AG10803 (cell line): ENCODE results near the gene TFAP2A.

Source experiments
- DNase-seq: peaks from one replicate; pipeline ENCODE4 v3.0.0; 2010; ENCODE audit warnings: low read depth
- H3K4me3 ChIP-seq: 2 replicates; pipeline ENCODE4 v1.5.1; 2011; ENCODE audit warnings: mild to moderate bottlenecking, low read length, control low read depth
- TF ChIP-seq, protein P1 (sequence below): conservative IDR thresholded peaks from 2 replicates; pipeline ENCODE4 v1.5.1; 2011; ENCODE audit warnings: mild to moderate bottlenecking, low read length, control low read depth, inconsistent platforms

TFAP2A gene

DNA sequence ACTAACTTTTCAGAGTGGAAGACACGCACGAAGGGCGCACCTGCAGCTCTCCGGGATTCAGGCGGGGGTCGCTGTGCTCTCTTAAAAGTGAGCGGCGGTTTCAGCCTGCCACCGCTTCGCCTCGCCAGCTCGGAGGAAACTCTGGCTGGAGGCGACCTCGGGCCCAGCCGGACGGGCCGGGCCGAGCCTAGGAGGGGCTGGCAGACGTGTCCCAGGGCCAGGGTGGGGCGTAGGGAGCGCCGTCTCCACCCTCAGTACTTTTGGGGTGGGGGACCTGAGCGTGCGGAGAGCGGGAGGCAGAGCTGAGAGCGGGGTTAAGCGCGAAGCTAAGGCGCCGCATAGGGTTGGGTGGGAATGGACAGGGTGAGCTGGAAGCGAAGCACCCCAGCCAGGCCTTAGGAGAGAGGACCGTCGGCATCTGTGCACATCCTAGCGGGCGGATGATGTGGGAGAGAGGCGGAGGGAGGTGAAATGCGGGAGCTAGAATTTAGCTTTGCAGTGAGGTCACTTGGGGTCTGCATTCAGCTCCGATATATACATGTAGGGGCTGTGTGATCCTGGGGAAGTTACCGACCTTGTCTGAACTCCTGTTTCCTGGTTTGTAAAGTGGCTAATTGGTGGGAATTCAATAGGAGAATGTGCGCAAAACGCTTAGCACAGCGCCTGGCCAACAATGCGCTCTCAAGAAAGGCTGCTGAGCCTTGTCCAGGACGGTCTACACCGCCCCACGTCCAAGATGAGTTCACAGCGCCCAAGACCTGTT, 6.5 kb upstream of the TFAP2A start:
- H3K4me3 ChIP-seq: no peak overlapping the region
- no peak for DNase-seq
- TF ChIP-seq, protein P1, sequence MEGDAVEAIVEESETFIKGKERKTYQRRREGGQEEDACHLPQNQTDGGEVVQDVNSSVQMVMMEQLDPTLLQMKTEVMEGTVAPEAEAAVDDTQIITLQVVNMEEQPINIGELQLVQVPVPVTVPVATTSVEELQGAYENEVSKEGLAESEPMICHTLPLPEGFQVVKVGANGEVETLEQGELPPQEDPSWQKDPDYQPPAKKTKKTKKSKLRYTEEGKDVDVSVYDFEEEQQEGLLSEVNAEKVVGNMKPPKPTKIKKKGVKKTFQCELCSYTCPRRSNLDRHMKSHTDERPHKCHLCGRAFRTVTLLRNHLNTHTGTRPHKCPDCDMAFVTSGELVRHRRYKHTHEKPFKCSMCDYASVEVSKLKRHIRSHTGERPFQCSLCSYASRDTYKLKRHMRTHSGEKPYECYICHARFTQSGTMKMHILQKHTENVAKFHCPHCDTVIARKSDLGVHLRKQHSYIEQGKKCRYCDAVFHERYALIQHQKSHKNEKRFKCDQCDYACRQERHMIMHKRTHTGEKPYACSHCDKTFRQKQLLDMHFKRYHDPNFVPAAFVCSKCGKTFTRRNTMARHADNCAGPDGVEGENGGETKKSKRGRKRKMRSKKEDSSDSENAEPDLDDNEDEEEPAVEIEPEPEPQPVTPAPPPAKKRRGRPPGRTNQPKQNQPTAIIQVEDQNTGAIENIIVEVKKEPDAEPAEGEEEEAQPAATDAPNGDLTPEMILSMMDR: no peak; the same call in 1 of the 2 replicates

DNA sequence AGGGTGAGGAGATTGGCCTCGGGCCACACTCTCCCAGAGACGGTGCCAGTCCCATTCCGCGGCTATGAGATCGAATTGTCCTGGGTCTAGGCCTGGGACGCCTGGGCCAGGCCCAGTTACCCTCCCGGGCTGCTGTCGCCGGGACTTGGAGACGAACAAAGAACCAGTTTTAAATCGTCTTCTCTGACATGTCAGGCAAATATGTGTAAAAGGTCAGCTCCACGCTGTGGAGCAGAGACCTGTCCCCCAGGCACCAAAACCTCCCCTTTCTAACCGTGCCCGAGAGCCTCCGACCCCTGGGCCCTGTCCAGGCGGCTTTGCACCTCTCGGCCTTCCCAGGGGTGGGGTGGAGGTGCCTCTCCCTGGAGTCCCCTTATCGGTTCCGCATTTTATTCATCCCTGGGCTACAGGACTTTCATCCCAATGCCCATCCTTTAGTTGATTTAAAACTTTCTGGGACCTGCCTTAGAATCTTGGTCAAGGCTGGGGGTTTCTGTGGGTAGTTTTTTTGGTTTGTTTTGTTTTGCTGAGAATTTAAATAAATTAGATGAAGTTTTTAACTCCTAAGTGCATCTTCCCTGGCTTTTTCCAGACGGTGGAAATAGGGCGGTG, 5.8 kb upstream of the TFAP2A start:
- no peak for DNase-seq
- TF ChIP-seq, protein P1: no peak
- H3K4me3 ChIP-seq: no peak overlapping the region

DNA sequence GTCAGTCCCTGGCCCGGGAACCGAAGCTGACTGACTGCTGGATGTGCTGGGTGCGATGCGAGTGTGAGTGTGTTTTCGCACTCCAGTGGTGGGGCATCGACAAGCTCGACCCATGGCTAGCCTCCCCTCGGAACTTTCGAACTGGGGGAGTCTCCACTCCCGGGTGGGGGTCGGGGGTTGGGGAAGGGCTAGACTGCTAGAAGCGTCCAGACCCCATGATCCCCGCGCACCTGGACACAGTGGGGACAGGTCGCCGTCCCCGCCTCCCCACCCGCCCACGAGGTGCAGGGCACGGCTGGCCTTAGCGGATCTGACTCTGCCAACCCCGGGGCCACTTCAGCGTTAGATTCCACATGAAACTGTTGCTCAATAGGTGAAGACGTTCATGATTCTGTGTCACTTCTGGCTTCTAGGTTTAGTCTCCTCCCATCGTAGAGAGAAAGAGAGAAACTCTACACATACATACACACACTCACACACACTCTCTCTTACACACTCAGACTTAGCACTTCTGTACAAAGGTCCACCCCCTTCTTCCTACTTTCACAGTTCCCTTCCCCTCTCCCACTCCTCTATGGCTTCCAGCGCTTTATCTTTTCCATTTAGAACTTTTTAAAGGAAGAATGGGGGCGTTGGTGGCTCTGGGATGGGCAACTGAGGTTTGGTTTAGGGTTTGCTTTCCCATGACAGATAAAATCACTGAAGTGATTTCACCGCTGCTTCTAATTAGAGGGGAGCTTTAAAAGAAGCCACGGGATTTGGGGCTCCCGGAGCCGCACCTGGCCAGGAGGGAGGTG, 5.1 kb upstream of the TFAP2A start:
- no peak for DNase-seq
- TF ChIP-seq, protein P1: no peak
- no peak overlapping the region for H3K4me3 ChIP-seq

DNA sequence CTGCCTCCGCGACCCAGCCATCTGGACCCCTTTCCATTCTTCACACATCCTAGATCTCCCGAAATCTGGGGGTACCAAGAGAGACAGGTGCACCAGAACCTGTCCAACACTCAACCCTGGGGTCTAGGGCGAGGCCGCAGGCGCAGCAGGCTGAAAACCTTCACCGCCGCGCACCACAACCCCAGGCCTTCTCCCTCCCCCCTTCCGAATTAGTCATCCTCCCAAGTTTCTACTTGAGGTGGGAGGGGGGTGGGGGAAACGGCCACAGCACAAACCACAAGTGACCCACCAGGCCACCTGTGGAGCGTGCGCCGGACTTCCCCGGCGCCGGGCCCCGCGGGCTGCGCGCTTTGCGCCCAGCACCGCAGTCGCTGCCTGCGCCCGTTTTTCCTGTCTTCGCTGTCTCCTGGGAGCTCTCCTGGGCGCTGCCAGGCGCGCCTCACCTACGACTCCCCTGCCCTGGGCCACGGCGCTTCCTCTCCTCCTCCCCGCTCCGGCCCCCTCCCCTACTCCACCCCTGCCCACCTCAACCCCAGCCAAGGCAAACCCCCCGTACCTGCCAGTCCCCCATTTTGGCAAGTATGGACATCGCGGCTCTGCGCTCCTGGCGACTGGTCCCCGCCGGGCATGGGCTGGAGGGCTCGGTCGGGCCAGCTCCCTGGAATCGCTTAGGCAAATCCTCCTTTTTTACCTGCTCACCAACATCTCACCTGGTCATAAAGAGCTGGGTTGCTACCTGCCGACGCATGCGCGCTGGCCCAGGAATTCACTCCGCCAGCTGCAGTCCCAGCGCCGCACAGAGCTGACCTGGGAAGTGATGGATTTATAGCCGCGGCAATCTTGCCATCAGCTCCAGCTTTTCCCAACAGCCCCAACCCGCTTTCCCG, 4.2 kb upstream of the TFAP2A start:
- DNase-seq: no peak
- H3K4me3 ChIP-seq: no peak overlapping the region
- TF ChIP-seq, protein P1: no peak

DNA sequence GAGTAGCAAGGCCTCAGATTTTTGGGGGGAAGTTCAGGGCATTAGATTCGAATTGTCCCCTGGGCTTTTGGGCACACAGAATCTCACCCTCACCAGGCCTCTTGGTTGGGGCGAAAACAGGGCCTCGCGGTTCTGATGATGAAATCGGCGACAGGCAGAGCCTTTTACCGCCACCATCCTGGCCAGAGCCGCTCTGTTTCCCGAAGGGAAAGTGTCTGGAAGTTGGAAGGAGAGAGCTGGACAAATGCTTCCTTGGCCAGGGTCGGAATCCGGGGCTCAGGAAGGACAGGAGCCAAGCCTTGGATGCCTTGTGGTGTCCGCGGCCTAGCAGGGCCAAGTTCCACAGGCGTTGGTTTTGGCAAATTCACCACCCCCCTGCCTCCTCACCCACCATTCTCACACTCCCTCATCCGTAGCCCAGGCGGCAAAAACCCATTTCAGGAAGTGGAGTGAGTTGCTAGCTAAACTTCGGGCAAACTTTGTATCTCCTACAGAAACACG, 3.5 kb upstream of the TFAP2A start:
- no peak for DNase-seq
- H3K4me3 ChIP-seq: no peak overlapping the region
- TF ChIP-seq, protein P1: no peak

DNA sequence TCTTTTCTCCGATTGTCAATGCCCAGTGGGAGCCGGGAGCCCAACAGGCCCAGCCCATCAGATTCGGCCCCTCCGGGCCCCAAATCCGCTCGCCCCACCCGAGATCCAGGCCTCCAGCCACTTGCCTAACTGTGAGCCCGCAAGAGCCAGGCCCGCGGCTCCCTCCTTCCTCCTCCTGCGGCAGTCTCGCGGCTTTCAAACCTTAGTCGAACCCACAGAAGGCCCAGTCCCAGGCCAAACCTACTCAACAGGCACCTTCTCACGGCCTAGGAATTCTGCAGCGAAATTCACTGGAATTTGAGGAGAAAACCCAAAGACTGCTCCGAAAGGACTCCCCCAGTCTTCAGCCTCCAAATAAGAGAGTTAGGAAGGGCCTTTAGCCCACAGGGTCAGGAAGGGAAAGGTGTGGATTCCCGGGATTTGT, 2.8 kb upstream of the TFAP2A start:
- TF ChIP-seq, protein P1: no peak
- no peak overlapping the region for H3K4me3 ChIP-seq
- no peak for DNase-seq
